Choroid plexus epithelial cell (primary cell): ENCODE results near the gene EXTL1.

ENCODE experiments used
- DNase-seq: peaks from one replicate; pipeline ENCODE4 v3.0.0-alpha.2; 2010; ENCODE audit warnings: low read depth
- H3K4me3 ChIP-seq: 2 replicates; pipeline ENCODE4 v1.5.1; 2011; ENCODE audit warnings: low read depth, mild to moderate bottlenecking, control low read depth, low read length, moderate library complexity
- CTCF ChIP-seq: conservative IDR thresholded peaks from 2 replicates; pipeline ENCODE4 v1.5.1; 2011; ENCODE audit warnings: low read depth, mild to moderate bottlenecking, control low read depth, inconsistent platforms, low read length, moderate library complexity

The EXTL1 gene

DNA sequence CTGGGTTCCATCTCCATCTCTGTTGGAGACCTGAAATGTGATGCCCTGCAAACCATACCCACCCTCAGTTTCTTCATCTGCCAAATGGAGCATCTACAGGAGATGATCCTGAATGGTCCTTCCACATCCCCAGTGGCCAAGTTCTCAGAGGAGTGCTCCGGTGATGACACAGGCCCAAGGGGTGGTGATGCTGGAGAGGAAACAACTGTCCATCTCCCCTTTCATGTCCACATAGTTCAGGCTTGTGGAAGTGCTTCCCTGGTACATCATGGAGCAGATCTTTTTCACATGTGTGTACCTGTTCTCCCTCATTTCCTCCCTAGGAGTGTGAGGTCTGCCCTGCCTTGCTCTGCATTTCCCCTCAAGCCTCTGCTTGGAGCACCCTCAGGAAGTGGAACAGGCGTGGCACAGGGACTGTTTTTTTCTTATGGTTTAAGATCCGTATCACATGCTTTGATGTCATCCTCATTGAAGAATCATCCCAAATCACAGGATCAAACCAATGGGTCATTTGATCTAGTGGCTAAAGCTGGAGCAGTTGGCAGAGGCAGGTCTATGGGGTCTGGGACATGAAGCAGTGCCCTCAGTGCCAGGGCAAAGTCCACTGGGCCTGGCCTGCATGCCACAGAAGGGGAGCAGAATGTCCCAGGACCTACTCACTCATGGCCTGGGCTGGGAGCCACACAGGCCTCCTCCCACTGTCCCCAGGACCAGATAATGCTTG is 54.0 kb downstream of the EXTL1 start:
- TF ChIP-seq CTCF, result no peak
- no peak overlapping the region for H3K4me3 ChIP-seq
- DNase-seq, result no peak

GRCh38 chr1:26077524-26077923 is 55.9 kb downstream of the EXTL1 start:
- H3K4me3 ChIP-seq, result no peak overlapping the region
- no peak for DNase-seq
- TF ChIP-seq CTCF, result no peak

DNA sequence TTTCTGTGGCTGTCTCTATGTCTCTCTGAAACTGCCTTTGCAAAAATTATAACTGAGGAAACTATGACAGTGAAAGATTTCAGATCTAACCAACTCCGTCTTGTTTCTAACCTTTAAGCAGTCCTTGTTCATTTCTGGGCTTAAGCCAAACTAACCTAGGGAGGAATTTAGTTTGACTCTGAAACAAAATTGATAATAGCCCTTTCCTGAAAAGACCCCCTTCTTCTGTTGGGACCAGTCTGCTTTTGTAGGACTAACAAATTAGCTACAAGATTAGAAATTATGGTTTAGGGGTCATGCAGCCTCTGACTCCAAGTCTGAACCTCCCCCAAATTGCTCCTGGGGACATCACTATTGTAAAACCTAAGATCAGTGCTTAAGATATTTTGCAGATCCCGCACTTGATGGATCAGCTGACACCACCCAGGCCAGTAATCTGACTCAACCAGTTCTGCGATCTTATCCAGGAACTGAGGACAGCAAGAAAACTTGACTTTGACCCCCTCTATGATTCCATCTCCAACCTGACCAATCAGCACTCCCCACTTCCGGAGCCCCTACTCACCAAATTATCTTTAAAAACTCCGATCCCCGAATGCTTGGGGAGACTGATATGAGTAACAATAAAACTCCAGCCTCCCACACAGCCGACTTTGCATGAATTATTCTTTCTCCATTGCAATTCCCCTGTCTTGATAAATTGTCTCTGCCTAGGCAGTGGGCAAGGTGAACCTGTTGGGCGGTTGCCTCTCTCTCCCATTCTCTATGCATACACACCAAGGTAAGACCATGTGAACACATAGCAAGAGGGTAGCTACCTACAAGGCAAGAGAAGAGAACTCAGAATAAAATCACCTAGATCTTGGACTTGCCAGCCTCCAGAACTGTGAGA is 57.0 kb downstream of the EXTL1 start:
- DNase-seq, result no peak
- TF ChIP-seq CTCF, result no peak
- no peak overlapping the region for H3K4me3 ChIP-seq

GRCh38 chr1:26079178-26079563 is 57.6 kb downstream of the EXTL1 start:
- no peak overlapping the region for H3K4me3 ChIP-seq
- no peak for DNase-seq
- TF ChIP-seq CTCF, result no peak

DNA sequence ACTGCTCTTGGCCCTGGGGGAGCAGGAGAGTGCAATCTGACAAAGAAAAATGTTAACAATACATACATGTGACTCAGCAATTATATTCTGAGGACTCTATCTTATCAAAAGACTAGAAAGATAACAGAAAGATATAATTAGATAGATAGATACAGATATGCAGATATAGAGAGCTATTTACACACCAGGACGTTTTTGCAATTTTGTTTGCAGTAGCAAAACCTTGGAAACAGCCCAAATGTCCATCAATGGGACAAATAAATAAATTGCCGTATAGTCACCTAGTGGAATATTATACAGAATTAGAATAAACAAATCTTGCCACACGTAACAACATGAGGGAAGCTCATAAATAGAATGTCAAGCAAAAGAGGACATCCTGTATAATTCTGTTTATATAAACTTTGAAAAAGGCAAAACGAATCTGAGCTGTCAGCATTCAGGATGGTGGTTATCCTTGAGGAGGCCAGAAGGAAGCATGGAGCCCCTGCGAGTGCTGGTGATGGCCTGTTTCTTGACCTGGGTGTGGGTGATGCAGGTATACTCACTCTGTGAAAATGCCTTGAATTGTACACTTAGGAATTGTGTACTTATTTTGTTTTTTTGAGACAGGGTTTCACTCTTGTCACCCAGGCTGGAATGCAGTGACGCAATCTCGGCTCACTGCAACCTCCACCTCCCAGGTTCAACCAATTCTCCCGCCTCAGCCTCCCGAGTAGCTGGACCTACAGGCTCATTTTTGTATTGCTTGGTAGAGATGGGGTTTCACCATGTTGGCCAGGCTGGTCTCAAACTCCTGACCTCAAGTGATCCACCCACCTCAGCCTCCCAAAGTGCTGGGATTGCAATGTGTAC is 58.6 kb downstream of the EXTL1 start:
- H3K4me3 ChIP-seq, result no peak overlapping the region
- no peak for TF ChIP-seq CTCF
- no peak for DNase-seq

GRCh38 chr1:26081267-26082019 is 59.9 kb downstream of the EXTL1 start:
- TF ChIP-seq CTCF, result no peak
- no peak overlapping the region for H3K4me3 ChIP-seq
- DNase-seq, result no peak
